Gastroesophageal sphincter (tissue), 4 donors: ENCODE data around the gene IKBKE. TPM values are rescaled to one million over a fixed set of nuclear protein-coding genes. Genes with fewer than 3 reads are reported as not detected.
"Not testable (repeated sequence)": the region's sequence is repeated elsewhere in the genome, so short reads cannot be mapped to it uniquely, and the experiment has no call there.

Experiments
- ATAC-seq: fragments of 150-250 bp; one replicate; pipeline ENCODE4 v1.9.1; 2016; ENCODE audit warnings: mild to moderate bottlenecking, moderate library complexity
- H3K27ac ChIP-seq, 4 donors: fragments of 200-600 bp; sonication (generic) in 3 of 4; 1 replicate in 3 of 4; 2 replicates in 1 of 4; pipeline ENCODE4 v1.5.1; 2016 to 2019
- H3K27me3 ChIP-seq: fragments of 200-600 bp; sonication (generic); one replicate; pipeline ENCODE4 v1.5.1; 2019
- H3K36me3 ChIP-seq, 2 donors: fragments of 200-600 bp; sonication (generic); one replicate each; pipeline ENCODE4 v1.5.1; 2019; ENCODE audit warnings: control low read depth in 1 of 2
- H3K4me1 ChIP-seq, 3 donors: fragments of 200-600 bp; sonication (generic); 1 replicate in 2 of 3; 2 replicates in 1 of 3; pipeline ENCODE4 v1.5.1; 2016 to 2019; ENCODE audit warnings: control low read depth in 2 of 3
- H3K4me3 ChIP-seq, 2 donors: fragments of 200-600 bp; sonication (generic); one replicate each; pipeline ENCODE4 v1.5.1; 2019; ENCODE audit warnings: mild to moderate bottlenecking in 1 of 2, moderate library complexity in 1 of 2
- H3K9me3 ChIP-seq, 3 donors: fragments of 200-600 bp; sonication (generic); one replicate each; pipeline ENCODE4 v1.5.1; 2017 to 2019; ENCODE audit warnings: control low read depth in 2 of 3
- EP300 ChIP-seq: sonication (generic); formaldehyde crosslinking; IDR thresholded peaks from one replicate; pipeline ENCODE4 v1.6.1; 2017; ENCODE audit warnings: antibody characterized with exemption, mild to moderate bottlenecking
- POLR2A ChIP-seq, 2 donors: fragments of 450-650 bp; IDR thresholded peaks; one replicate each; pipeline ENCODE4 v1.6.1; 2017; ENCODE audit warnings: antibody characterized with exemption in 2 of 2, mild to moderate bottlenecking in 2 of 2, moderate library complexity in 1 of 2
- POLR2AphosphoS5 ChIP-seq: sonication (generic); formaldehyde crosslinking; IDR thresholded peaks from one replicate; pipeline ENCODE4 v1.6.1; 2017; ENCODE audit warnings: antibody characterized with exemption
- WGBS, 2 donors: methylation state at CpG; one replicate each; pipeline ENCODE4 v1.1.5; 2018; ENCODE audit warnings: low coverage in 1 of 2; 5-methylcytosine and 5-hydroxymethylcytosine counted together
- total RNA-seq, 4 donors: library from RNA; depleted of rRNA; stranded (reverse); fragments of >200 nt; gene quantifications; one replicate each; pipeline ENCODE4 v1.1.0, GENCODE V29; 2016
- TF ChIP-seq, protein P1 (sequence below), 4 experiments: fragments of 200-600 bp in 2 of 4; fragments of 450-650 bp in 2 of 4; sonication (generic) in 1 of 4; IDR thresholded peaks; one replicate each; pipeline ENCODE4 v1.5.1; 2017 to 2019; ENCODE audit warnings: antibody characterized with exemption in 4 of 4, mild to moderate bottlenecking in 2 of 4, moderate library complexity in 2 of 4

IKBKE gene
- total RNA-seq, 4 donors from 2014 or later = 2.2 to 3.9 (median 2.7) TPM

DNA sequence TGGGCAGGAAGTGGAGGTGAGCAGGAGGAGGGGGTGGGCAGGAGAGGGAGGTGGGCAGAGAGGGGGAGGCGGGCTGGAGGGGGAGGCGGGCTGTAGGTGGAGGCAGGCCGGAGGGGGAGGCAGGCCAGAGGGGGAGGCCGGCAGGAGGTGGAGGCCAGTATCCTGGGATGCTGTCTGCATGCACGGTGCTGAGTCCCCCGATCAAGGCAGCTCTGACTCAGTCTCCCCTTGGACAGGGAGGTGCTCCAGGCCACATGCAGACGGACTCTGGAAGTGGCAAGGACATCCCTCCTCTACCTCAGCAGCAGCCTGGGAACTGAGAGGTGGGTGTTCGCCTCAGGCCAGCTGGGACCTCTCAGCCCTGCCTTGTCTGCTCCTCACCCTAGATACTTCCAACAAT lies 9.9 kb downstream of the IKBKE start:
- Histone ChIP-seq H3K27me3 (no peaks in the 10 kb centered on the region), H3K4me1 (no peaks in the 10 kb centered on the region), H3K9me3 (no peaks in the 10 kb centered on the region), H3K36me3 (peaks cover 0 to 31% of the 10 kb centered on the region in 2 donors), H3K27ac (no peak overlapping the region), H3K4me3 (no peak overlapping the region)
- TF ChIP-seq, protein P1, sequence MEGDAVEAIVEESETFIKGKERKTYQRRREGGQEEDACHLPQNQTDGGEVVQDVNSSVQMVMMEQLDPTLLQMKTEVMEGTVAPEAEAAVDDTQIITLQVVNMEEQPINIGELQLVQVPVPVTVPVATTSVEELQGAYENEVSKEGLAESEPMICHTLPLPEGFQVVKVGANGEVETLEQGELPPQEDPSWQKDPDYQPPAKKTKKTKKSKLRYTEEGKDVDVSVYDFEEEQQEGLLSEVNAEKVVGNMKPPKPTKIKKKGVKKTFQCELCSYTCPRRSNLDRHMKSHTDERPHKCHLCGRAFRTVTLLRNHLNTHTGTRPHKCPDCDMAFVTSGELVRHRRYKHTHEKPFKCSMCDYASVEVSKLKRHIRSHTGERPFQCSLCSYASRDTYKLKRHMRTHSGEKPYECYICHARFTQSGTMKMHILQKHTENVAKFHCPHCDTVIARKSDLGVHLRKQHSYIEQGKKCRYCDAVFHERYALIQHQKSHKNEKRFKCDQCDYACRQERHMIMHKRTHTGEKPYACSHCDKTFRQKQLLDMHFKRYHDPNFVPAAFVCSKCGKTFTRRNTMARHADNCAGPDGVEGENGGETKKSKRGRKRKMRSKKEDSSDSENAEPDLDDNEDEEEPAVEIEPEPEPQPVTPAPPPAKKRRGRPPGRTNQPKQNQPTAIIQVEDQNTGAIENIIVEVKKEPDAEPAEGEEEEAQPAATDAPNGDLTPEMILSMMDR (IDR thresholded peaks at IDR 0.05) = no peak
- TF ChIP-seq EP300 = no peak
- TF ChIP-seq POLR2A (IDR thresholded peaks at IDR 0.05) = no peak
- WGBS, 2 donors = 90 to 92% methylated on average over 2 to 4 of the region's 8 CpGs
- ATAC-seq = no peak

DNA sequence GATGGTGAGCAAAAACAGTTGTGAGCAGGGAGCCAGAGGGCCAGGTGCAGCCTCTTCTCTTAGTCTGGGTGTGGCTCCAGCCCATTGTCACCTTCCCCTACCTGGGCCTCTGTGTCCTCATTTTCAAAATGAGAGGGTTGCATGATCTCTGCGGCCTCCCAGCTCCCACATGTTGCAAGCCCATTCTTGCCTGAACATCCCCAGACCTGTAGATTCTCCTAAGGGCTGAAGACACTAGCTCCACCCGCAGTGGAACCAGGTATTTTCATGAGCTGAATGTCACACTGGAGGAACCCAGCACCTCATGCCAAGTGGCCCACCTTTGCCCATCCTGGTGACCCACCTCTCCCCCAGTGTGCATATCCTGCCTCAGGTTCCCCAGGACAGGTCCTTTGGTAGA lies 12.3 kb downstream of the IKBKE start:
- 100% methylated on average over 1 of the region's 2 CpGs; no CpG with 5 or more reads in 1 of the 2 donors for WGBS, 2 donors
- no peak for ATAC-seq
- TF ChIP-seq EP300 = no peak
- TF ChIP-seq POLR2AphosphoS5 = no peak
- no peak for TF ChIP-seq POLR2A (IDR thresholded peaks at IDR 0.05)
- TF ChIP-seq, protein P1 (IDR thresholded peaks at IDR 0.05) = no peak

DNA sequence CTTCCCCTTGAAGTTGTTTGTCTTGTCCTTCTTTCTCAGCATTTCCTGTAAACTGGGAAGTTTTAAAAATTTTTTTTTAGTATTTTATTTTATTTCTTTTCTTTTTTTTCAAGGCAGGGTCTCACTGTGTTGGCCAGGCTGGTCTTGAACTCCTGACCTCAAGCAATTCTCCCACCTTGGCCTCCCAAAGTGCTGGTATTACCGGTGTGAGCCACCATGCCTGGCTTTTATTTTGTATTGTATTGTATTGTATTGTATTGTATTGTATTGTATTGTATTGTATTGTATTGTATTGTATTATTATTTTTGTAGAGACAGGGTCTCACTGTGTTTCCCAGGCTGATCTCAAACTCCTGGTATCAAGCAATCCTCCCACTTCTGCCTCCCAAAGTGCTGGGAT lies 13.6 kb downstream of the IKBKE start:
- H3K9me3 ChIP-seq, H3K36me3 ChIP-seq, H3K27ac ChIP-seq, H3K27me3 ChIP-seq, H3K4me3 ChIP-seq, ATAC-seq: not testable (repeated sequence)
- WGBS, 2 donors = 85 to 100% methylated on average over 1 of the region's 1 CpG
- peaks cover 0 to 11% (median 0%) of the 10 kb centered on the region in 3 donors for H3K4me1 ChIP-seq

More for the DNA sequence above, 12.3 kb downstream of the IKBKE start:
- H3K27me3 ChIP-seq = no peaks in the 10 kb centered on the region
- H3K4me1 ChIP-seq = peaks cover 0 to 10% (median 0%) of the 10 kb centered on the region in 3 donors
- H3K27ac ChIP-seq = no peak overlapping the region
- H3K9me3 ChIP-seq = no peaks in the 10 kb centered on the region
- H3K36me3 ChIP-seq = peaks cover 0 to 12% of the 10 kb centered on the region in 2 donors
- H3K4me3 ChIP-seq = no peak overlapping the region

DNA sequence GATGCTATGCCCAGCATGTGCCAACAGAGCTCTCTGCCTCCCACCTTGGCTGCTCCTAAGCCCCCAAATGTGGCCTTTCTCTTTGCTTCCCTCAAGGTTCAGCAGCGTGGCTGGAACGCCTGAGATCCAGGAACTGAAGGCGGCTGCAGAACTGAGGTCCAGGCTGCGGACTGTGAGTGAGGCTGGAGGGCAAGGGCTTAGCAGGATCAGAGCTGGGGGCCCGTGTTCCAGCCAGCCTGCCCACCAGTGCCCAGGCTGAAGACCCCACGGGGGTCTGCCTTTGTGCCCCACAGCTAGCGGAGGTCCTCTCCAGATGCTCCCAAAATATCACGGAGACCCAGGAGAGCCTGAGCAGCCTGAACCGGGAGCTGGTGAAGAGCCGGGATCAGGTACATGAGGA lies 14.6 kb downstream of the IKBKE start:
- no peak for TF ChIP-seq EP300
- TF ChIP-seq POLR2AphosphoS5 = no peak
- TF ChIP-seq, protein P1 (IDR thresholded peaks at IDR 0.05) = no peak
- TF ChIP-seq POLR2A (IDR thresholded peaks at IDR 0.05) = no peak
- no CpG with 5 or more reads among the region's 10 CpGs for WGBS, 2 donors
- Histone ChIP-seq H3K9me3 (no peaks in the 10 kb centered on the region), H3K4me3 (no peak overlapping the region), H3K36me3 (no peaks in the 10 kb centered on the region), H3K4me1 (peaks cover 0 to 13% (median 0%) of the 10 kb centered on the region in 3 donors), H3K27ac (no peak overlapping the region), H3K27me3 (no peaks in the 10 kb centered on the region)
- no peak for ATAC-seq

DNA sequence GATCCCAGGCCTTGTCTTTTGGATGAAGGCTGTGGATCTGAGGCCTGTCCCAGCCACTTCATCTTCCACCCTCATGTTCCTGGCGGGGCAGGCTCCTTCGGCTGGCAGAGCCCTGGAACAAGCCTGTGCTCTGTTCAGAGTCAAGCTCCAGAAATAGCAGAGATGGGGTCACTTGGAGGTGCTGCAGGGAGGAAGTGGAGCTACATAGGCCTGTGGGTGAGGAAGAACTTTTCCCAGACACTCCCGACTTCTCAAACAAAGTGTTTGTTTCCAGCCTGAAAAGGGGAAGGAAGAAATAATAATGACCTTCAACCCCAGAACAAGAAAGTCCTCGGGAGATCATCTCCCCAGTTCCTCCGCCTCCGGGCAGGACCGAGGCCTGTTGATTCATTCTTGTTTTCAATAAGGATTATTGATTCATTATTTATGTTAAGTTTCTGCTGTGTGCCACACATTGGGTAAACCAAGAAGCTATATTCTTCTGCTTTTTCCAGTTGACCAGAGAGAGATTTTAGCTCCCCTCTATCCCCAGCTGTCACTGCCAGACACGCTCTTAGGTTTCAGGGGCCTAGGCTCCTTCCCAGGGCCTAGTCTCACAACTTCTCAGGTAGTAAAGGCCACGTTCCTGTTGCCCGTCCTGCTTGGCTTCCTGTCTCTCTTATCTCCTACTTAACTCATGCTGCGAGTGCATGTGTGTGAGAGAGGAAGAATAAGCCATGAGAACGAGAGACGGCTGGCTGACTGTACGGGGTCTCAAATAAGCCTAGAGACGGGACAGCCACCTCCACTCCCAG lies 16.9 kb downstream of the IKBKE start:
- Histone ChIP-seq H3K36me3 (peaks cover 0 to 4% of the 10 kb centered on the region in 2 donors), H3K4me1 (peaks cover 0 to 20% (median 0%) of the 10 kb centered on the region in 3 donors), H3K27me3 (no peaks in the 10 kb centered on the region), H3K4me3 (no peak overlapping the region), H3K27ac (no peak overlapping the region), H3K9me3 (no peaks in the 10 kb centered on the region)
- WGBS, 2 donors = 42 to 74% methylated on average over 5 to 13 of the region's 15 CpGs
- no peak for ATAC-seq
- TF ChIP-seq POLR2AphosphoS5 = no peak
- TF ChIP-seq, protein P1 (IDR thresholded peaks at IDR 0.05) = no peak
- TF ChIP-seq EP300 = no peak
- TF ChIP-seq POLR2A (IDR thresholded peaks at IDR 0.05) = no peak
